GM12892 (cell line): Measurements from ENCODE around the gene SFT2D2.

ENCODE experiments used
- POLR2A ChIP-seq: IDR thresholded peaks from 2 replicates; pipeline ENCODE4 v1.6.1; 2011; ENCODE audit warnings: low read depth, low read length, control low read depth
- POLR2AphosphoS5 ChIP-seq: IDR thresholded peaks from 2 replicates; pipeline ENCODE4 v1.6.1; 2011; ENCODE audit warnings: low read depth, low read length, control low read depth

GRCh38 chr1:168235548-168235885, 9.7 kb downstream of the SFT2D2 start:
- TF ChIP-seq POLR2A, result no peak
- no peak for TF ChIP-seq POLR2AphosphoS5
